ENCODE results near the gene F13B.
"Not testable (repeated sequence)": the region's sequence is repeated elsewhere in the genome, so short reads cannot be mapped to it uniquely, and the experiment has no call there.

Gene F13B

GRCh38 chr1:197049100-197049499, 18.0 kb downstream of the F13B start:
- in situ Hi-C loops (cut with MboI; ENCODE audit: low sequenced_read_pairs) = no loop called here

- in situ Hi-C loops (cut with MboI; ENCODE audit: low sequenced_read_pairs) = no loop called here
Measured at GRCh38 chr1:197042676-197043341, 24.3 kb downstream of the F13B start.

- in situ Hi-C loops (cut with MboI; ENCODE audit: low sequenced_read_pairs) = no loop called here
Measured at GRCh38 chr1:197041486-197042353, 25.3 kb downstream of the F13B start.

- in situ Hi-C loops (cut with MboI; ENCODE audit: low sequenced_read_pairs) = no loop called here
Measured at GRCh38 chr1:197036861-197037260, 30.2 kb downstream of the F13B start.

GRCh38 chr1:197034631-197035339, 32.3 kb downstream of the F13B start:
- in situ Hi-C loops (cut with MboI; ENCODE audit: low sequenced_read_pairs) = not testable (repeated sequence)

GRCh38 chr1:197029749-197030148, 37.3 kb downstream of the F13B start:
- in situ Hi-C loops (cut with MboI; ENCODE audit: low sequenced_read_pairs) = no loop called here

- in situ Hi-C loops (cut with MboI; ENCODE audit: low sequenced_read_pairs) = no loop called here
Measured at GRCh38 chr1:197027359-197027758, 39.7 kb downstream of the F13B start.

GRCh38 chr1:197024460-197024859, 42.6 kb downstream of the F13B start:
- in situ Hi-C loops (cut with MboI; ENCODE audit: low sequenced_read_pairs) = no loop called here

GRCh38 chr1:197021716-197022115, 45.3 kb downstream of the F13B start:
- in situ Hi-C loops (cut with MboI; ENCODE audit: low sequenced_read_pairs) = no loop called here

- in situ Hi-C loops (cut with MboI; ENCODE audit: low sequenced_read_pairs) = no loop called here
Measured at GRCh38 chr1:197017558-197018146, 49.4 kb downstream of the F13B start.

- in situ Hi-C loops (cut with MboI; ENCODE audit: low sequenced_read_pairs) = no loop called here
Measured at GRCh38 chr1:197016751-197017150, 50.3 kb downstream of the F13B start.

- in situ Hi-C loops (cut with MboI; ENCODE audit: low sequenced_read_pairs) = no loop called here
Measured at GRCh38 chr1:197013234-197013633, 53.8 kb downstream of the F13B start.

GRCh38 chr1:197011614-197012013, 55.4 kb downstream of the F13B start:
- in situ Hi-C loops (cut with MboI; ENCODE audit: low sequenced_read_pairs) = no loop called here

GRCh38 chr1:197008861-197009260, 58.2 kb downstream of the F13B start:
- in situ Hi-C loops (cut with MboI; ENCODE audit: low sequenced_read_pairs) = no loop called here

- in situ Hi-C loops (cut with MboI; ENCODE audit: low sequenced_read_pairs) = no loop called here
Measured at GRCh38 chr1:197003132-197003531, 63.9 kb downstream of the F13B start.

GRCh38 chr1:197001828-197002227, 65.2 kb downstream of the F13B start:
- in situ Hi-C loops (cut with MboI; ENCODE audit: low sequenced_read_pairs) = no loop called here

- in situ Hi-C loops (cut with MboI; ENCODE audit: low sequenced_read_pairs) = no loop called here
Measured at GRCh38 chr1:196997423-196997822, 69.6 kb downstream of the F13B start.

- in situ Hi-C loops (cut with MboI; ENCODE audit: low sequenced_read_pairs) = no loop called here
Measured at GRCh38 chr1:196993916-196994315, 73.1 kb downstream of the F13B start.

- in situ Hi-C loops (cut with MboI; ENCODE audit: low sequenced_read_pairs) = not testable (repeated sequence)
Measured at GRCh38 chr1:196991919-196992651, 75.0 kb downstream of the F13B start.

Measured in HL-60/S4 treated with retinoic acid at 250 ng/mL for 4 days and 3 days (cell line).